Left kidney (tissue), 8 donors: ENCODE results near the gene GPN2. TPM values are rescaled to one million over a fixed set of nuclear protein-coding genes. Genes with fewer than 3 reads are reported as not detected.

Experiments used
- DNase-seq: peaks from one replicate; pipeline ENCODE4 v3.0.0-alpha.2; 2013
- long read RNA-seq, 8 donors: transcript quantifications; one replicate each; lab custom pipeline, GENCODE V29; 2026
- polyA plus RNA-seq: library from polyadenylated mRNA; unstranded; fragments of 120-200 nt; gene quantifications from one replicate; pipeline ENCODE4 v1.2.1, GENCODE V29; 2013; ENCODE audit not compliant: insufficient read length

The GPN2 gene
- polyA plus RNA-seq = 32.7 TPM
- long read RNA-seq, donor 1, full-length matches to known transcripts = 6 of 6 reads
- long read RNA-seq, donor 1, partial matches to known transcripts = 0 of 6 reads
- long read RNA-seq, donor 1, other reads (novel, unspliced or antisense) = 0 of 6 reads
- long read RNA-seq, donor 2, full-length matches to known transcripts = 8 of 8 reads
- long read RNA-seq, donor 2, partial matches to known transcripts = 0 of 8 reads
- long read RNA-seq, donor 2, other reads (novel, unspliced or antisense) = 0 of 8 reads
- long read RNA-seq, donor 3, full-length matches to known transcripts = 3 of 3 reads
- long read RNA-seq, donor 3, partial matches to known transcripts = 0 of 3 reads
- long read RNA-seq, donor 3, other reads (novel, unspliced or antisense) = 0 of 3 reads
- long read RNA-seq, donor 4 = 0 reads
- long read RNA-seq, donor 5, full-length matches to known transcripts = 8 of 8 reads
- long read RNA-seq, donor 5, partial matches to known transcripts = 0 of 8 reads
- long read RNA-seq, donor 5, other reads (novel, unspliced or antisense) = 0 of 8 reads
- long read RNA-seq, donor 6, full-length matches to known transcripts = 6 of 6 reads
- long read RNA-seq, donor 6, partial matches to known transcripts = 0 of 6 reads
- long read RNA-seq, donor 6, other reads (novel, unspliced or antisense) = 0 of 6 reads
- long read RNA-seq, donor 7, full-length matches to known transcripts = 9 of 9 reads
- long read RNA-seq, donor 7, partial matches to known transcripts = 0 of 9 reads
- long read RNA-seq, donor 7, other reads (novel, unspliced or antisense) = 0 of 9 reads
- long read RNA-seq, donor 8, full-length matches to known transcripts = 6 of 6 reads
- long read RNA-seq, donor 8, partial matches to known transcripts = 0 of 6 reads
- long read RNA-seq, donor 8, other reads (novel, unspliced or antisense) = 0 of 6 reads

DNA sequence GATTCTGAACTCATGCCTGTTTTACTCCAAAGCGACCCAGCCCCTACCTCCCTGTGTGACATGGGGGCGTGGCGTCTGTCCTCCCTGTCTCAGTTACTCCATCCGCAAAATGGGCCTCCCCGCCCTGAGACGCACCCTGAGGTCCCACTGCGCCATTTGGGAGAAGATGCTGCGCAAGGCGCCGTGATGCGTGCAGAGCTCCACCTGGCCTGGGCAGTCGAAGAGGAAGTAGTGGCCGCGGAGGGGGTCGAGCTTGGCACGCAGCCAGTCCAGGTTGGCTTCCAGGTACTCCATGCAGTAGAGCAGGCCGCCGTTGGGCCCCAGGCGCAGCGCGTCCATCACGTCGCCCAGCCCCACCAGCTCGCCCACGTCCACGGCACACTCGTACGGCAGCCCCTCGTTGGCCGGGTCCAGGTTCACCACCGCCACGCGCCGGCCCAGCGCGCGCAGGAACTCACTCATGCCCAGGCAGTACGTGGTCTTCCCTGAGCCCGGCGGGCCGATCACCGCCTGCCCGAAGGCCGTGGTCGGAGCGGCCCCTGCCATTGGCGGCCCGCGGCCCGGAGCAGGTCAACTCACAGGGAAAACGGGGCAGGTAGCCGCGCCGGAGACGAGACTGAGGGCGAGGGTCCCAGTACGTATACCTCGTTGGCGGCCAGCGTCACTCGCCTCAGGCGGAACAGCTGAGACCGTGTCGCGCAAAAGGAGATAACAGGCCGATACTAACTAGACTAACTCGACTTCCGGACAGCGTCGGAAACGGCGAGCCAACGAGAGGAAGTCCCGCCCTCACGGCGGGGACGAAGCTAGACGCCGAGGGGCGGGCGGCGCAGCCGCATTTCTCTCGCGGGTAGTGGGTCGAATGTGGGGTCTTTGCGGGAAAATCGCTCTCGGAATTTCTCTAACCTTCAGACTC lies at the start of gene GPN2:
TSS of gene GPN2 (minus strand) at position 733 of the 916 bp plus-strand sequence. CDS start at position 546, 187 bp downstream.
- DNase-seq = peak; percentile 76

DNA sequence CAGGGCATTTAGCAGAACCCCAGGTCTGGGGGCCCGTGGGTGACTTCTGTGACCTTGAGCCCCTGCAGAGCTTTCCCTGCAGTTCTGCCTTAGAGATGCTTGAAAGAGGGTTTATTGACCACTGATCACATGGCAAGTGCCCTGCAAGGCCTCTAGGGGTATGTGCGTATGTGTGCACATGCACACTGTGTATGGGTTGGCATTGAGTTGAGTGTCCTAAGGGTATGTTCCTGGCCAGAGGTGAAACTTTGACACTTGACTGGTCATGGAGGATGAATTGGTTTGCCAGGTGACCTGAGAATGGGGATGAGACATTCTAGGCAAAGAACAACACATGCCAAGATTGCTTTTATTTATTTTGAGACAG lies 48.6 kb upstream of the GPN2 start:
- DNase-seq = no peak

DNA sequence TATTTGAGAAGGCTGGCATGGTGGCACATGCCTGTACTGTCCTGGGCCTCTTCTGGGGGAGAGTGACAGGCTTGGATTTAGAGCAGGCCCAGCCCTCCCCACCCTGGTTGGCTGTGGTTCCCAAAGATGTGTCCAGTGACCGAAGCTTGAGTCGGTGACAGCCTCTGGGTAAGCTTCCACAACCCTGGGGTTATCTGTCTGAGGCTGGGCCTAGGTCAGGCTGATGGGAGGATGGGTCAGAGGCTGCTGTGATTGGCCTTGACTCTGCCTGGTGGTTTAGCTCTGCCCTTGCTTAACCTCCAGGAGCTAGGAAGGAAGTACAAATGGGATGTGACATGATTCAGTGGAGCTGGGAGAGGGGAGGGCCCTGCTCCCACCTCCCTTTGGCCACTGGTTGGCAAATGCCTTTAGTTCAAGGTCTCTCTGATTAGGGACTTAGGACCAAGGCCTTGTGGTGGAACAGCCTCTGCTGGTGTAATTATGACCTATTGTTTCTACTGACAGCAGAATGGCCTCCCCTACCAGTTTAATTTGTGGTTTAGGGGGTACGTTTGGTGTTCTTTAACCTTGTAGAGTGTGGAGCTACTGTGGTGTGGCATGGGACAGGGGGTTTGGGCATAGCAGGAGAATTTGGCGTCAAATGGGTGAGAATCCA lies 48.0 kb upstream of the GPN2 start:
- no peak for DNase-seq

DNA sequence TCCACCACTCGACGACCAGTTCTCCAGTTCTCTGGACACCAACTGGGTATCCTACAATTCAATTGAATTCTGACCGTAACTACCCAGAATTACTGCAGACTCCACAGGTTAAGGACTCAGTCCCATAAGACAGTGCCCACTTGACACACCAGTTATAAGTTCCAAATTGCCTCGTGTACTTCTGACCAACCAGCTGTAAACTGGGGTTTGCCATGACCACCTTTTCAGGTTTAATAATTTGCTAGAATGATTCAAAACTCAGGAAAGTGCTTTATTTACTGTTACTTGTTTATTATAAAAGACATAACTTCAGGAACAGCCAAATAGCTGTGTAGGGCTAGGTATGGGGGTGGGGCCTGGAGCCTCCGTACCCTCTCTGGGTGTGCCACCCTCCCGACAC lies 46.7 kb upstream of the GPN2 start:
- DNase-seq = no peak

DNA sequence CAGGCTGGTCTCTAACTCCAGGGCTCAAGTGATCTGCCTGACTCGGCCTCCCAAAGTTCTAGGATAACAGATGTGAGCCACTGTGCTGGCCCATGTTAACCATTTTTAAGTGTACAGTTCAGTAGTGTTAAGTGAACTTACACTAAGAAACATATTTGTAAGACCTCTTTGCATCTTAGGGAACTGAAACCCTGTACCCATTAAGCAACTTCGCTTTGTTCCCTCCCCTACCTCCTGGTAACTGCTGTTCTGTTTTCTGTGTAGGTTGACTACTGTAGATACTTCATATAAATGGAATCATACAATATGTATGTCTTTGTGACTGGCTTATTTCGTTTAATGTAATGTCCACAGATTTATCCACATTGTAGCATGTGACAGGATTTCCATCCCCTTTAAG lies 42.4 kb upstream of the GPN2 start:
- DNase-seq = no peak

DNA sequence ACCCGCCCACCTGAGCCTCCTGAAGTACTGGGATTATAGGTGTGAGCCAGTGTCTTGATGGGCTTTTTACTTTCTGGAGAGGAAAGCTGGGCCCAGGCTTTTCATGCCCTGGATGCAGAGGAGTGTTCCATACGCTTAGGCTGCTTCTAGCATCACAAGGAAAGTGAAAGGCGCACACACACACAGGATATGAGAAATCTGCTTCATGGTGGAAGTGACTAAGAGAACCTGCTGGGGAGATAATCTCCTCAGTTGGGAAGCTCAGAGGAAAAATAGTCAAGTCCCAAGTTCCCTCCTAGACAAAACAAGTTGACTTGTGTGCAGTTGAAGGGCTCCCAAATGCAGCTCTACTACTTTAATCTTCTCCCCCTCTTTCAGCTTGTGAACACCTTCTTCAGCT lies 33.6 kb upstream of the GPN2 start:
- no peak for DNase-seq

DNA sequence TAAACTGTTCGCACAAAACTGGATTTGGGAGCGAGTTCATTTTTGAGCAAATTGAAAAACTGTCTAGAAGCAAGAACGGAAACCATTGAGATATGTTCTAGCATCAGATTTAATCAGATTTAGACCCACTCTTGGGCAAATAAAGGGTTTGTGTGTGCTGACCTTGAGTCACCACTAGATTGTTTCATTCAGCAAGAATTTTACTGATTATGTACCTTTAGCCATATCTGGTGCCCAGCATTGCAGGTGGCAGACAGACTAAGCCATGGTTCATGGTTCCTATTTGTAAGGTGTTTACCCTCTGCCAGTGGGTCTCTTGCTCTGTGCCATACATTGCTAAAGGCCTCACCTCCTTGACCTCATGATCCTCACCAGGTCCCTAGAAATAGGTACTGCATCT lies 32.8 kb upstream of the GPN2 start:
- no peak for DNase-seq

DNA sequence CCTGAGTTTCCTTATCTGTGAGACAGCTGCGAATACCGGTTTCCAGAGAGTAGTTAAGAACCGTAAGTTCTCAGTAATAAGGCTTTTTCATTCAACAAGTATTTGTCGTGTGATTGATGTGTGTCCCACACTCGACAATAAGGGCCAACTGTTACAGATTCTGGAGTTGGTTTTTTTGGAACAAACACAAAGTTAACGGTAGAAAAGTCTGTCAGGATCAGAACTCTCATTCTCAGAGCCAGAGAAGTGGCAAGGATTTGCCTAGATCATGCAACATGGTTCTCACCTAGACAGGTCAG lies 32.3 kb upstream of the GPN2 start:
- DNase-seq = no peak

DNA sequence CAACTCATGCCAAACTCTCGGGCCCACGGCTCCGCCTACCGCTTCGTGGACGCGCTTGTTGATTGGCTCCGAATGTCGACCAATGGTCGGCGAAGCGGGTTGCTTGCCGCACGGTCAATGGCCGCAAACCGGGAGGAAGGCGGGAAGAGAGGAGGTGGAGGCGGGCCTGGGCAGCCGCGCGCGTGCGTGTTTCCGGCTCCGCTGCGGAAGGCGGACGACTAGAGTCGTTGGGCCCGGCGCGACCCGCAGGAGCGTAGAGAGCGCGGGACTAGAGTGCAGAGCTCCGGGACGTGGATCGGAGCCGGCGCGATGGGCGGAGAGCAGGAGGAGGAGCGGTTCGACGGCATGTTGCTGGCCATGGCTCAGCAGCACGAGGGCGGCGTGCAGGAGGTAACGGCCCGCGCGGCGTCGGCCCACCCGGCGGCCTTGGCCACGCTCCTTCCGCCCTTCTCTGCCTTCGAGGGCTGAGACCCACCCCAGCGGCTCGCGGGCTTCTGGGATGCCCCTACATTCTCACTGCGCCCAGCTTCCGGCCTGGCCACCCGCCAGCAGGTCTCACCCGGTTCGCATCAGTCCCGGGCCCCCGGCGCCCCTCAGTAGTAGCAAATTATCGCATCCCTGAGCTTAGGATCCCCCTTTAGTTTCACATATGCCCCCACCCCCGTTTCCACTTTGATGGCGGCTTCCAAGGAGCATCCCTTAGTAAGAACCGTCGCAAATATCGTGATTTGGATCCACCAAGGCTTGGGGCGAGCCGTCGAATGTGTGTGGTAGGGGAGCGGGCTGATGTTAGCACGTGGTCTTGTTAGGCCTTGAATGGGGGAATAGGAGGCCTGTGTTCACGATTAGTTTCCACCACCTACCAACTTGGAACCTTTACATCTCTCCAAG lies 31.7 kb upstream of the GPN2 start, which contains the start of gene NUDC:
TSS of gene NUDC (plus strand) at position 204 of the 891 bp plus-strand sequence. CDS start at position 310, 106 bp downstream.
- peak; percentile 96 for DNase-seq

DNA sequence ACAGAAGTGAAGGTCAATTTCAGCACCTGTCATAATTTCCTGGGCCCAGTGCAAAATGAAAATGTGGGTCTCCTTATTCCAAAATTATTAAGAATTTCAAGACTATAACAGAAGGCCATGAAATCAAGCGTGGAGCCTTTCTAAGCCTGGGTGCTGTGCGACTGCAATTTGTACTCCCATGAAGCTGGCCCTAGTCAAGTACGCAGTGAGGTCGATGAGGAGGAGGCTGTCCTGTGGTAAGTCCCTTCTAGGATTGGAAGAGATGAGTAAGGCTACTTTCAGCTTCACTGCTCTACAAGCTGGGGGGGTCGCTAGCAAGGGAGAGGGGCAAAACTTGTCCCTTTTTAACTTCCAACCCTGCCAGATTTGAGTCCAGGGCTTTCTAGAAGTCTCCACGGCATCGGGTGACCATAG lies 31.1 kb upstream of the GPN2 start:
- DNase-seq = no peak

DNA sequence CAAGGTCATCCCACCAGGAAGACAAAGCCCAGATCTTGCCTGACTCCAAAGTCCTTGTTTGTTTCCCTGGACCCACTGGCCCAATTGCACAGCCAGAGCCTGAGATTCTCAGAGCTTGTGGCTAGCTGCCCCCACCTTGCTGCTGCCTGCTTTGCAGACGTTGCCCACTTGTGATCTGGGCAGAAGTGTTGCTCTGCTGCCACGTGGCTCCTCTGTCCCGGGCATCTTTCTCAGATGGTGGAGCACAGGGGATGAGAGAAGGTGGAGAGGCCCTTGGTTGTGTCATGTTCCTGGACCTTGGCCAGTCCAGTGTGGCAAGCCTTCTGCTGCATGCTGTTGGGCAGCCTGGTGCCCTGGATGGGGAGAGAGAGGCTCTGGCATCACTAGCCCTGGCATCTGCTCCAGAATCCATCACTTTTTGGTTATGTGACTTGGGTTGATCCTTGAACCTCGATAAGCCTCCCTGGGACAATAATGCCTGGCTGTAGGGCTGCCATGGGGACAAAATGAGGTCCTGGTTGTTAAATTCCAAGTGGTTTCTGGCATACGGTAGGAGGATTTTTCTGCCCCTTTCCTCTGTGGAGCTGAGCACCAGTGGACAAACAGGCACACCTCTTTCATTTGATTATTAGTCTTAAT lies 25.2 kb upstream of the GPN2 start:
- DNase-seq = no peak

DNA sequence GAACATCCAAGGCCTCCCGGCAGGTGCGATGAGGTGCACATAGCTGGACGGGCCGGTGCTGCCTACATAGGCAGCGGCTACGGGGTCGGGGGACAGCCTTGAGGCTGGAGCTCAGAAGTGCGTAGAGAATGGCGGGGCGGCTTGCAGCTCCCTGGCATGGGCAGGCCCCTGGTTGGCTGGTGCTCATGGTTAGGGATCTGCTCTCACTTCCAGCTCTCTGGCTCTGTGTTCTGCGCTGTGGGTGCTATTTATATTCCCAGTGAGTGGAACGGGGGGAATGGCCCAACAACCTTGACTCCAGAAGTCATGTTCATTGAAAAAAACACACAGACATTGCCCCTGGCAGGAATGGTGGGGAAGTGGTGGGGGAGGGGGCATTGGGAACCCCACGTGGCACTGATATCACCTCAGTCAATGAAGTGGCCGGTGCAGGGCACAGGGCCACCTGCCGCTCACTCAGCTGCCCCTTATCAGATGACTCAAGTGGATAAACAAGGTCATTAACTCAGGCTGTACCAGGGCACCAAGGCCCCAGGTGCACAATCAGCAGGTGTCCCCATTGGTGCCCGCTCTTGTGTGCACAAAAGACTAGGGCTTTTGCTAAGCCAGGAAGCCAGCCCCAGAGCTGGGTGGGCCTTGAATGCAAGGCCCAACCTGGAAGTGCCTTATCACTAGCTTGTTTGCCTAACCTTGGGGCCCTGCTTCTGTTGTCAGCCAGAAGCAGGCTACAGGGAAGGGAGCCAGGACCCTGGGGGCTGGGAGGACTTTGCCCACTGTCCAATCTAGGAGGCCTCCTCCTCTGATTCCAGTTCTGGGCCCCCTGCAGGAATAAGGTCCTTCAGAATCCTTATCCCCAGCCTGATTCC lies 23.9 kb upstream of the GPN2 start, which contains the start of gene NR0B2:
TSS of gene NR0B2 (minus strand) at position 222 of the 866 bp plus-strand sequence. CDS start at position 187, 35 bp downstream.
- no peak for DNase-seq

DNA sequence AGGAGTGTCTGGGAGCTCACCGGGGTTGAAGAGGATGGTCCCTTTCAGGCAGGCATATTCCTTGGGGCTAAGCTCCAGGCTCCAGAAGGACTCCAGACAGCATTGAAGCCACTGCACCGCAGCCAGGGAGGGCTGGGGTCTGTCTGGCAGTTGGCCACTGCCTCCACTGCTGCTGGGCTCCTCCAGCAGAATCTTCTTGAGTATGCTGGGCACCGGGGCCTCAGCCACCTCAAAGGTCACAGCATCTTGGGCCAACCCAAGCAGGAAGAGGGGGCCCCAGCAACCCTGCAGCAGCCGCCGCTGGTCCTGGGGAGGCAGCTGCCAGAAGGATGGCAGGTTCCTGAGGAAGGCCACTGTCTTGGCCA lies 23.3 kb upstream of the GPN2 start:
- no peak for DNase-seq

DNA sequence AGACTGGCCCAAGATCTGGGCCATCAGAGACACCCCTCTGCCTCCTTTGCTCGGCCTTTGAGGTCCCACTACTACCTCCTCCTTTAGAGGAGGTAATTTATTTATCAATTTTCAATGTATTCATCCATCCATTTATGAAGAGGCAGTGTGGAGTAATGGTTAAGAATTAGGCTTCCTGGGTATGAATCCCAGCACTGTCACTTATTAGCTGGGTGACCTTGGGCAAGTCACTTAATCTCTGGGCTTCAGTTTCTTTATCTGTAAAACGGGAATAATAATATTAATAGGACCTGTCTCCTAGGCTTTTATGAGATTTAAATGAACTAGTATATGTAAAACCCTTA lies 22.0 kb upstream of the GPN2 start:
- DNase-seq = no peak

DNA sequence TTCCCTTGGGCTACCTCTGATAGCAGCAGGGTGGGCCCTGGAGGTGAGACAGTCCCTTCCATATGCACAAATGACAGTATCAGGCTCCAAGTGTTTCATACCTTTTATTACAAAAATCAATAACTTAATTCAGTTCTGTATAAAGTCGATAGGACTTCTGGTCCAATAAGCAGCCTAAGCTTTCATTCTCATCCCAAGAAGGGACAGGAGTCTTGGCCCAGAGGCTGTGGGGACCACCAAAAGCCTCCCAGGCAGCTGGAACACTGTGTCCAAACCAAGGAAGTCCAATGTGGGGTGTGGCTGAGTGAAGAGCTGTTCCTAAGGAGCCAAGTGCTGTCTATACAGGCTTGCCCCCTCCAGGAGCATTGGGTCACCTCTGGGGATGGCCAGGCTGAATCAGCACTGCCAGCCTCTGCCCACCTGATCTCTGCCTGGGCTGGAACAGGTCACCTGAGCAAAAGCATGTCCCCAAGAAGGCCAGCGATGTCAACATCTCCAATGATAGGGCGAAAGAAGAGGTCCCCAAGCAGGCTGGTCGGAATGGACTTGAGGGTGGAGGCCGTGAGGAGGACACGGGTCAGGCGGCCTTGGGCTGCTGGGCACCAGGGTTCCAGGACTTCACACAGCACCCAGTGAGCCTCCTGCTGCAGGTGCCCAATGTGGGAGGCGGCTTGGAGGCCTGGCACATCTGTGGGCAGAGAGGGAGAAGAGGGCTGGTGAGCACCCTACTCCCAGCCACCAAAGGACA lies 21.5 kb upstream of the GPN2 start:
- DNase-seq = no peak

DNA sequence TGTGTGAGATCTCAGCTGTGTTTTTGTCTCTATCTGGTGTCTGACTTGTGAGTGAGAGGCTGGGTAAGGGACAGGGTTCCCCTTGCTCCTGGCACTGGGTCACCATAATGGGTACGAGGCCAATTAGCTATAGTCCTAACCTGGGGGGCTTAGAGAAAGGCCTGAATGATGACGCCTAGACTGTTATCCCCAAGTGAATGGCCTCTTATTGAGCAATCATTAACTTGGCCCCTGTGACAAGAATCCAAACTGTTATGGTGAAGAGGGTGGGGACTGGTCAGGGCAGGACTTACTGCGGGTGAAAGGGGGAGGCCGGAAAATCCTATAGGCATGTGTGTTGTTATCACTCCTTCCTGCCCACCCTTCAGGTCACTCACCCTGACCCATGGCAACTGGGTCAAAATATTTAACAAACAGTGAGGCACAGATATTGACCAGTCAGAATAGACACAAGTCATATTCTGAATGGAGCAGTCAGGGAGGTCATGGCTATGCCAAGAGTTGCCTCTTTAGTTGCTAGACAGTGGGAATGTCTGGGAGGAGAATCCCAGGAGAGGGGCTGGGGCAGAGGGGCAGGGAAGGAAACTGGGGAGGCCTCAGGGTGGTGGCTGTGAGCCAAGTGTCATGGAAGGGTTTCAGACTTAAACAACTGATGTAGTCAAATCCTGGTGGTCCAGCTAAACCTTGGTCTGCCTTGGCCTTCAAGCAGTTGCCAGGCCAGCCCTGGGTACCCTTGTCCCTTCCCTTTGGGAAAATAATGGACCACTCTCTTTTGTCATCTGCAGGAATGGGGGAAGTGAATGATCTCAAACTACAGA lies 20.5 kb upstream of the GPN2 start:
- no peak for DNase-seq

DNA sequence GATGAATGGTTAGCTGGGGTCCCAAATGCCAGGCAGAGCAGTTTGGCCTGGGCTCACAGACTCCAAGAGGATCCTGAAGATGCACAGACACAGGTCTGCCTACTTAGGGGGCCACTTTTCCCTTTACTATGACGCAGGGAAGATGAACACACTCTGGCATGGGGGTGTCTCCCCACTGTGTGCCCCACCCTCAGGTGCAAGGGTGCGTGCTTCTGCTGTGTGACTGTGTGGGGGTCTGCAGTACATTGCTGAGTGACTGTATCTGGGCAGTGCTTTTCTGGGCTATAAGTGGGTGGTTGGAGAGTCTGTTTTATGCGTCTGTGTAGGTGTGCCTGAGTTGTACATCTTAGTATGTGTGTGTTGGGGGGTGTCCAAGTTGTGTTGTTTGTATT lies 19.9 kb upstream of the GPN2 start:
- DNase-seq = no peak
